GM12801 (cell line): ENCODE data around the gene ITGA7.

Experiments
- TF ChIP-seq, protein P1 (sequence below): IDR thresholded peaks from one replicate; pipeline ENCODE4 v1.5.1; 2011; ENCODE audit warnings: control low read depth; ENCODE audit not compliant: insufficient read length; ENCODE audit errors: extremely low read depth

ITGA7 gene

GRCh38 chr12:55636116-55636655, 71.5 kb downstream of the ITGA7 start:
- TF ChIP-seq, protein P1, sequence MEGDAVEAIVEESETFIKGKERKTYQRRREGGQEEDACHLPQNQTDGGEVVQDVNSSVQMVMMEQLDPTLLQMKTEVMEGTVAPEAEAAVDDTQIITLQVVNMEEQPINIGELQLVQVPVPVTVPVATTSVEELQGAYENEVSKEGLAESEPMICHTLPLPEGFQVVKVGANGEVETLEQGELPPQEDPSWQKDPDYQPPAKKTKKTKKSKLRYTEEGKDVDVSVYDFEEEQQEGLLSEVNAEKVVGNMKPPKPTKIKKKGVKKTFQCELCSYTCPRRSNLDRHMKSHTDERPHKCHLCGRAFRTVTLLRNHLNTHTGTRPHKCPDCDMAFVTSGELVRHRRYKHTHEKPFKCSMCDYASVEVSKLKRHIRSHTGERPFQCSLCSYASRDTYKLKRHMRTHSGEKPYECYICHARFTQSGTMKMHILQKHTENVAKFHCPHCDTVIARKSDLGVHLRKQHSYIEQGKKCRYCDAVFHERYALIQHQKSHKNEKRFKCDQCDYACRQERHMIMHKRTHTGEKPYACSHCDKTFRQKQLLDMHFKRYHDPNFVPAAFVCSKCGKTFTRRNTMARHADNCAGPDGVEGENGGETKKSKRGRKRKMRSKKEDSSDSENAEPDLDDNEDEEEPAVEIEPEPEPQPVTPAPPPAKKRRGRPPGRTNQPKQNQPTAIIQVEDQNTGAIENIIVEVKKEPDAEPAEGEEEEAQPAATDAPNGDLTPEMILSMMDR: no peak
